ENCODE results near the gene DIRAS1.

- no peak for TF ChIP-seq CTCF (IDR thresholded peaks at IDR 0.05)
- no peak for TF ChIP-seq POLR2A (IDR thresholded peaks at IDR 0.05)
Observed at GRCh38 chr19:2732157-2732725, 11.1 kb upstream of the DIRAS1 start.
